Neuronal stem cell (in vitro differentiated cells): ENCODE data around the gene KIAA1755.

ENCODE experiments used
- DNase-seq: peaks from one replicate; pipeline ENCODE4 v3.0.0-alpha.2; 2013; ENCODE audit warnings: low spot score
- H2AFZ ChIP-seq: one replicate; pipeline ENCODE4 v1.6.1; 2013; ENCODE audit warnings: mild to moderate bottlenecking, low read length, inconsistent platforms
- H2AK5ac ChIP-seq: 2 replicates; pipeline ENCODE4 v1.6.1; 2013; ENCODE audit warnings: low read depth, mild to moderate bottlenecking, inconsistent platforms, low read length, moderate library complexity, mixed read lengths
- H2BK120ac ChIP-seq: 2 replicates; pipeline ENCODE4 v1.6.1; 2013; ENCODE audit warnings: low read depth, mild to moderate bottlenecking, inconsistent platforms, low read length, moderate library complexity, mixed read lengths
- H2BK12ac ChIP-seq: one replicate; pipeline ENCODE4 v1.6.1; 2013; ENCODE audit warnings: low read length, inconsistent platforms
- H2BK15ac ChIP-seq: 2 replicates; pipeline ENCODE4 v1.6.1; 2013; ENCODE audit warnings: mild to moderate bottlenecking, low read length, inconsistent platforms, mixed read lengths
- H2BK5ac ChIP-seq: one replicate; pipeline ENCODE4 v1.6.1; 2013; ENCODE audit warnings: inconsistent platforms, mild to moderate bottlenecking, low read length, moderate library complexity
- H3K14ac ChIP-seq: one replicate; pipeline ENCODE4 v1.6.1; 2013; ENCODE audit warnings: low read length, inconsistent platforms
- H3K18ac ChIP-seq: 2 replicates; pipeline ENCODE4 v1.6.1; 2013; ENCODE audit warnings: low read length, inconsistent platforms
- H3K23ac ChIP-seq: 2 replicates; pipeline ENCODE4 v1.6.1; 2013; ENCODE audit warnings: low read depth, mild to moderate bottlenecking, mixed read lengths, low read length, inconsistent platforms; ENCODE audit not compliant: poor library complexity
- H3K27ac ChIP-seq: replicated peaks from 3 replicates; pipeline ENCODE4 v1.5.1; 2013; ENCODE audit warnings: low read length, inconsistent platforms
- H3K27me3 ChIP-seq, 3 experiments: 2 replicates each; pipeline ENCODE4 v1.6.1; 2013; ENCODE audit warnings: low read length in 3 of 3, mild to moderate bottlenecking in 2 of 3, inconsistent platforms in 1 of 3, low read depth in 1 of 3, mixed read lengths in 1 of 3, moderate library complexity in 1 of 3; ENCODE audit not compliant: control insufficient read depth in 3 of 3, insufficient read depth in 3 of 3
- H3K36me3 ChIP-seq, 2 donors: replicated peaks in 1 of 2; 2 replicates each; pipeline ENCODE4 v1.6.1; 2013; ENCODE audit warnings: low read length in 2 of 2; ENCODE audit not compliant: control insufficient read depth in 2 of 2, insufficient read depth in 2 of 2
- H3K4ac ChIP-seq: 2 replicates; pipeline ENCODE4 v1.6.1; 2013; ENCODE audit warnings: inconsistent platforms, mild to moderate bottlenecking, low read length, moderate library complexity
- H3K4me1 ChIP-seq, 2 donors: 1 replicate in 1 of 2; 2 replicates in 1 of 2; pipeline ENCODE4 v1.6.1; 2013; ENCODE audit warnings: low read length in 2 of 2, low read depth in 1 of 2; ENCODE audit not compliant: control insufficient read depth in 2 of 2, insufficient read depth in 1 of 2
- H3K4me2 ChIP-seq: one replicate; pipeline ENCODE4 v1.6.1; 2013; ENCODE audit warnings: mild to moderate bottlenecking, low read length, inconsistent platforms; ENCODE audit not compliant: insufficient read depth, poor library complexity, severe bottlenecking
- H3K4me3 ChIP-seq, 2 donors: 2 replicates each; pipeline ENCODE4 v1.5.1; 2013; ENCODE audit warnings: low read length in 2 of 2, mild to moderate bottlenecking in 2 of 2, inconsistent platforms in 1 of 2, moderate library complexity in 1 of 2
- H3K79me1 ChIP-seq: one replicate; pipeline ENCODE4 v1.6.1; 2013; ENCODE audit warnings: low read depth, mild to moderate bottlenecking, inconsistent platforms, low read length, moderate library complexity
- H3K9ac ChIP-seq: one replicate; pipeline ENCODE4 v1.6.1; 2013; ENCODE audit warnings: mild to moderate bottlenecking, low read depth, low read length, inconsistent platforms; ENCODE audit not compliant: poor library complexity
- H3K9me3 ChIP-seq, 2 donors: replicated peaks in 1 of 2; 2 replicates each; pipeline versions ENCODE3 to v1.6.1; 2013; ENCODE audit warnings: low read length in 2 of 2, mild to moderate bottlenecking in 2 of 2, inconsistent platforms in 1 of 2, low read depth in 1 of 2, mixed read lengths in 1 of 2, moderate library complexity in 1 of 2; ENCODE audit not compliant: control insufficient read depth in 2 of 2, insufficient read depth in 1 of 2
- H4K8ac ChIP-seq: one replicate; pipeline ENCODE4 v1.6.1; 2013; ENCODE audit warnings: low read depth, mild to moderate bottlenecking, inconsistent platforms, low read length, moderate library complexity
- H4K91ac ChIP-seq: one replicate; pipeline ENCODE4 v1.6.1; 2013; ENCODE audit warnings: low read length, low read depth, mild to moderate bottlenecking, inconsistent platforms; ENCODE audit not compliant: poor library complexity
- WGBS, 2 donors: extraction: QIAGEN DNeasy Blood & Tissue Kit; methylation state at CpG; one replicate each; pipeline ENCODE4 v1.1.7; 2013; ENCODE audit warnings: missing lambda C conversion rate in 2 of 2, mixed read lengths in 1 of 2; ENCODE audit not compliant: insufficient read length in 2 of 2, insufficient replicate concordance in 1 of 2; ENCODE audit errors: extremely low coverage in 2 of 2; 5-methylcytosine and 5-hydroxymethylcytosine counted together

Gene KIAA1755

DNA sequence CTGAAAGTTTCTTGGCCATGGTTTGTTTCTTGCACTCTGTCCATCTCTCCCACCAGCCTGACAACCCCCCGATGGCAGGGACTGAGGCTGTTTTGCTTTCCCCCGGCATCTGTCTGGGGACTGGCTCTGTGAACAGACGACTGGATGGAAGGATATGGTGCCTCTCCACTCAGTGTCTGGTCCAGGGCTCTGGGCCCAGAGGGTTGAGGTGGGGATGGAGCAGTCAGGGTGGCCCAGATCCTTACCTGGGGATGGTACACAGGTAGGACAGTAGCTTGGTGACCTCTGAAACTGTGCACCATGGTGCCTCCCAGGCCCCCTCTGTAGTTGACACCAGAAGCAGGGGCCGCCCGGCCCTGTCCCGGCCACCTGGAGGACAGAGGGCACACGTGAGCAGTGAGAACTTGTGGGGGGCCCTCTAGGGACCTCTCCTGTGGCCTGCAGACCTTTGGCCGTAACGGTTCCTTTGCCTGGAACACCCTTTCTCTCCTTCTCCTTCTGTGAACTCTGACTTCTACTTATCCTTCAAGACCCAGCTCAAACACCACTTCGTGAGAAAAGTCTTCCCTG lies 29.5 kb downstream of the KIAA1755 start:
- Histone ChIP-seq H3K27me3 (no peaks in the 10 kb centered on the region), H4K91ac (no peak overlapping the region), H2AK5ac (peak overlapping the region; percentile 69), H3K27ac (no peak overlapping the region), H2BK12ac (no peak overlapping the region), H3K14ac (no peak overlapping the region), H3K79me1 (no peaks in the 10 kb centered on the region), H3K4me2 (no peak overlapping the region), H4K8ac (no peak overlapping the region), H3K36me3 (no peaks in the 10 kb centered on the region), H2AFZ (no peak overlapping the region), H2BK120ac (no peak overlapping the region), H3K4ac (no peak overlapping the region), H3K4me3 (no peak overlapping the region), H2BK15ac (no peak overlapping the region), H3K18ac (no peak overlapping the region), H2BK5ac (no peak overlapping the region), H3K9ac (no peak overlapping the region), H3K9me3 (no peaks in the 10 kb centered on the region), H3K23ac (no peak overlapping the region), H3K4me1 (no peaks in the 10 kb centered on the region)
- DNase-seq: no peak
- no CpG with 5 or more reads among the region's 10 CpGs for WGBS, 2 donors

DNA sequence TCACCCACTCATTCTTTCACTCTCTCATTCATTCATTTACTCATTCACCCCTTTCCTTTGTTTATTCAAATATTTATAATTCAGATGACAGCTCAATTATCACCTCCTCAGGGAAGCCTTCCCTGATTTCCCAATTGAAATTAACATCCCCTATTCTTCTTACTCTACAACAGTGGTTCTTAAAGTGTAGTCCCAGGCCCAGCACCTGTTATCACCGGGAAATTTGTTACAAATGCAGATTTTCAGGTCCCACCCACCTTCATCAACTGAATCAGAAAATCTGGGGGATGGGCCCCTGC lies 30.3 kb downstream of the KIAA1755 start:
- H3K4ac ChIP-seq: no peak overlapping the region
- H3K4me2 ChIP-seq: no peak overlapping the region
- H2BK15ac ChIP-seq: no peak overlapping the region
- no peaks in the 10 kb centered on the region for H3K36me3 ChIP-seq
- no peak overlapping the region for H2AFZ ChIP-seq
- DNase-seq: no peak
- H3K27me3 ChIP-seq: no peaks in the 10 kb centered on the region
- WGBS, 2 donors: no CpG with 5 or more reads among the region's 1 CpG
- no peak overlapping the region for H4K91ac ChIP-seq
- no peaks in the 10 kb centered on the region for H3K79me1 ChIP-seq
- H2BK5ac ChIP-seq: no peak overlapping the region
- no peak overlapping the region for H2BK120ac ChIP-seq
- H3K9me3 ChIP-seq: no peaks in the 10 kb centered on the region
- H3K18ac ChIP-seq: no peak overlapping the region
- H4K8ac ChIP-seq: no peak overlapping the region
- no peak overlapping the region for H2AK5ac ChIP-seq
- H3K27ac ChIP-seq: no peak overlapping the region
- no peak overlapping the region for H2BK12ac ChIP-seq
- H3K4me1 ChIP-seq: no peaks in the 10 kb centered on the region
- no peak overlapping the region for H3K9ac ChIP-seq
- no peak overlapping the region for H3K4me3 ChIP-seq
- no peak overlapping the region for H3K23ac ChIP-seq
- no peak overlapping the region for H3K14ac ChIP-seq

DNA sequence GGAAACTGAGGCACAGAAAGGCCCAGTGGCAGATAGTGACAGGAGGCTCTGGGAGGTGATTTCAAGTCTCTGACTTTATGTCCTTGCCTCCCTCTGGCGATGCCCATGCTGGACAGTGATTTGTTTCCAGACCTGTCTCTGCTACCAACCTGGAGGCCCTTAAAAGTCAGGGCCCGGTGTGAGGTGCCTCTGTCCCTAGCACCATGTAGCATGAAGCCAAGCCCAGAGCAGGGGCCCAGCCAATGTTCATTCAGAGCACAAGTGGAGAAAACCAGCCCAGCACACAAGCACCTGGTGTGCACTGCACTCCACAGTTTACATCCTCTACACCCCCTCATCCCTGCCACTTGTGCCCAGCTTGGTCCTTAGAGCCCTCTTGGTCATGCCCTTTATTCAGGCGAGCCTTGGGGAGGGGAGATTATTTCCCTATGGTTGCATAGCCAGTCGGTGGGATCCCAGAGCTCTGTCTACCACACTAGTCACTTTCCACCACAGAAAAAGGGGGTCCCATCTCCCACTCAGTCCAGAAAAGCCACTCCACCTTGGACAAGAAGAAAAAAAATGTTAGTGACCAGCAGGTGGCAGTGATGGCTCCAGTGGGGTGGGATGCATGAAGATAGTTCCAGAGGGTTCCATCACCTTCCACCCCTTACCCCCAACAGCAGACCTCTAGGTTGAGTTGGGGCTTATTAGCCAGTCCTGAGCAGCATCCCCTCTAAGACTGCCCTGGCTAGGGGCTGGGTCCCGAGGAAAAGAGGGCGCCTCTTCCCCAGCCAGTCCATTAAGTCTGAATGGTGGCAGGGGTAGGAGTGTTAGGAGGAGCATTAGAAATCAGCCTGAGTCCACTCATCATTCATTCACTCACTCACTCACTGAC lies 30.9 kb downstream of the KIAA1755 start:
- Histone ChIP-seq H2BK120ac (no peak overlapping the region), H4K8ac (no peak overlapping the region), H3K27me3 (no peaks in the 10 kb centered on the region), H2AK5ac (peak overlapping the region; percentile 22), H3K79me1 (no peaks in the 10 kb centered on the region), H3K14ac (no peak overlapping the region), H3K27ac (no peak overlapping the region), H2AFZ (no peak overlapping the region), H3K4ac (no peak overlapping the region), H3K4me3 (no peak overlapping the region), H3K9ac (no peak overlapping the region), H4K91ac (no peak overlapping the region), H2BK15ac (no peak overlapping the region), H3K36me3 (no peaks in the 10 kb centered on the region), H3K4me2 (no peak overlapping the region), H2BK5ac (no peak overlapping the region), H3K4me1 (no peaks in the 10 kb centered on the region), H3K9me3 (no peaks in the 10 kb centered on the region), H2BK12ac (no peak overlapping the region), H3K18ac (no peak overlapping the region), H3K23ac (no peak overlapping the region)
- no peak for DNase-seq
- no CpG with 5 or more reads among the region's 6 CpGs for WGBS, 2 donors

DNA sequence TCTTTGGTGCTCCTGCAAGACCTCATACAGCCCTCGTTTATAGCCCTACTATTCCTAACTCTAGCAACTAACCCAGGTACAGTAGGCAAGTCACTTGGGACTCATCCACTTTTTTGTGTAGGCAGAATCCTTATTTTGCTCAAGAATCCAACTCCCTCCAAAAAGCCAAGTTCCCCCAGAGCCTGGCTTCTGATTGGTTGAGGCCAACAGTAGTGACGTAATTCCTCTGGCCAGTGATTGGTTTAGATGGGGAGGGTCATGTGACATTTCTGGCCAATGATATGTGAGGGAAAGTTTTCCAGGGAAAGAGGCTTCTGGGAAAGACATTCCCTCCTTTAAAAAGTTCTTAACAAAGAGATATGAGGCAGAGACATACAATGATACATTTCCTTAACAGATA lies 32.1 kb downstream of the KIAA1755 start:
- no peak overlapping the region for H3K23ac ChIP-seq
- H3K9ac ChIP-seq: no peak overlapping the region
- peak overlapping the region; percentile 41 for H2AFZ ChIP-seq
- no peak overlapping the region for H4K8ac ChIP-seq
- no peak overlapping the region for H3K4ac ChIP-seq
- no peak overlapping the region for H3K27ac ChIP-seq
- no peaks in the 10 kb centered on the region for H3K4me1 ChIP-seq
- WGBS, 2 donors: no CpG with 5 or more reads among the region's 2 CpGs
- H3K18ac ChIP-seq: no peak overlapping the region
- H2AK5ac ChIP-seq: no peak overlapping the region
- H2BK15ac ChIP-seq: no peak overlapping the region
- H3K4me3 ChIP-seq: no peak overlapping the region
- H2BK12ac ChIP-seq: no peak overlapping the region
- H2BK5ac ChIP-seq: no peak overlapping the region
- H3K9me3 ChIP-seq: no peaks in the 10 kb centered on the region
- no peaks in the 10 kb centered on the region for H3K79me1 ChIP-seq
- no peak overlapping the region for H3K14ac ChIP-seq
- no peak for DNase-seq
- H2BK120ac ChIP-seq: no peak overlapping the region
- no peak overlapping the region for H4K91ac ChIP-seq
- no peaks in the 10 kb centered on the region for H3K36me3 ChIP-seq
- no peak overlapping the region for H3K4me2 ChIP-seq
- no peaks in the 10 kb centered on the region for H3K27me3 ChIP-seq
